Skeletal muscle tissue (tissue), 4 donors: ENCODE data around the gene TMEM17. TPM values are rescaled to one million over a fixed set of nuclear protein-coding genes. Genes with fewer than 3 reads are reported as not detected.

ENCODE experiments used
- H3K27ac ChIP-seq: one replicate; pipeline ENCODE4 v1.7.0; 2013; ENCODE audit warnings: mild to moderate bottlenecking, low read depth, low read length, inconsistent platforms
- H3K27me3 ChIP-seq, 3 donors: one replicate each; pipeline ENCODE4 v1.7.0; 2013; ENCODE audit warnings: low read length in 3 of 3; ENCODE audit not compliant: control insufficient read depth in 3 of 3, insufficient read depth in 3 of 3
- H3K36me3 ChIP-seq, 3 donors: one replicate each; pipeline ENCODE4 v1.7.0; 2013; ENCODE audit warnings: low read length in 3 of 3; ENCODE audit not compliant: control insufficient read depth in 3 of 3, insufficient read depth in 3 of 3
- H3K4me1 ChIP-seq, 3 donors: one replicate each; pipeline ENCODE4 v1.7.0; 2013; ENCODE audit warnings: low read length in 3 of 3, mild to moderate bottlenecking in 3 of 3; ENCODE audit not compliant: control insufficient read depth in 3 of 3, insufficient read depth in 3 of 3
- H3K4me3 ChIP-seq, 3 donors: one replicate each; pipeline ENCODE4 v1.7.0; 2013; ENCODE audit warnings: low read length in 3 of 3
- H3K9ac ChIP-seq, 3 donors: one replicate each; pipeline ENCODE4 v1.7.0; 2013; ENCODE audit warnings: low read length in 3 of 3, mild to moderate bottlenecking in 3 of 3, moderate library complexity in 2 of 3, low read depth in 1 of 3
- H3K9me3 ChIP-seq, 3 donors: one replicate each; pipeline ENCODE4 v1.7.0; 2013; ENCODE audit warnings: low read length in 3 of 3; ENCODE audit not compliant: control insufficient read depth in 3 of 3
- total RNA-seq: library from RNA; depleted of rRNA; stranded (reverse); fragments of >200 nt; gene quantifications from one replicate; pipeline ENCODE4 v1.2.3, GENCODE V29; 2014
- donor health status: Osteomylitis.

TMEM17 gene
- total RNA-seq, 1 donor from 2014 or later, result 1.0 TPM

DNA sequence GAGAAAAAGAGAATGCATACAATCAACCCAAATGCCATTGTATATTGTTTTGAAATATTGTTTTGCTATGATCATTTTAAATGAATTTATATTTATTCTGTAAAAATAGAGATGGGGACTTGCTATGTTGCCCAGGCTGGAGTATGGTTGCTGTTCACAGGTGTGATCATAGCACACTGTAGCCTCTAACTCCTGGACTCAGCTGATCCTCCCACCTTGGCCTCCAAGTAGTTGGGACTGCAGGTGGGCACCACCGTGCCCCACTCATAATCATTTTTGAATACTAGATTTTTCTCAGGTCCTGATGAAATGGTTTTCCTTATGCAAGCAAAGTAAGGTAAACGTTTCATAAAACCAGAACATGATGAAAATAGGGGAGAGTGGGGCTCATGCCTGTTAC lies 46.3 kb downstream of the TMEM17 start:
- Histone ChIP-seq H3K27ac (no peak overlapping the region), H3K4me1 (peaks cover 3 to 22% (median 11%) of the 10 kb centered on the region in 3 donors), H3K9ac (no peak overlapping the region), H3K27me3 (peaks cover 0 to 4% (median 0%) of the 10 kb centered on the region in 3 donors), H3K36me3 (no peaks in the 10 kb centered on the region), H3K4me3 (no peak overlapping the region), H3K9me3 (no peaks in the 10 kb centered on the region)

DNA sequence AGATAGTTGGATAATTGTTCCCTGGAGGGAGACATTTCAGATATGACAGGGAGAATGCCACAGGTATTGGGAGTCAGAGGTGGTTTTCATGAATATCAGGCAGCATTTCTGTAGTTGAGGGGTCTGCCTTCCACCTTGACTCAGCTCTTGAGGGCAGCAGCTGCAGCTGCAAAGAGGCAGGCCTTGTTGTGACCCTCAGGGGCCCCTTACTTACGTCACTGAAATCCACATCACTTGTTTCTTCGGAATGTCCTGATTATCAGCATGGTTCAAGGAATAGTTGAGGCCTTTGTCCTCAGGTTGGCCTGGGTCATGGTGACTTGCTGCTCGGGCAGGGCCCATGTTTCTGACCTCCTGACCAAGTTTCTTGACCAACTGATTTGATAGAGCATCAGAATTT lies 46.9 kb downstream of the TMEM17 start:
- Histone ChIP-seq H3K27me3 (peaks cover 0 to 4% (median 0%) of the 10 kb centered on the region in 3 donors), H3K4me1 (peaks cover 3 to 22% (median 11%) of the 10 kb centered on the region in 3 donors), H3K9me3 (no peaks in the 10 kb centered on the region), H3K4me3 (no peak overlapping the region), H3K36me3 (no peaks in the 10 kb centered on the region), H3K9ac (no peak overlapping the region), H3K27ac (no peak overlapping the region)

DNA sequence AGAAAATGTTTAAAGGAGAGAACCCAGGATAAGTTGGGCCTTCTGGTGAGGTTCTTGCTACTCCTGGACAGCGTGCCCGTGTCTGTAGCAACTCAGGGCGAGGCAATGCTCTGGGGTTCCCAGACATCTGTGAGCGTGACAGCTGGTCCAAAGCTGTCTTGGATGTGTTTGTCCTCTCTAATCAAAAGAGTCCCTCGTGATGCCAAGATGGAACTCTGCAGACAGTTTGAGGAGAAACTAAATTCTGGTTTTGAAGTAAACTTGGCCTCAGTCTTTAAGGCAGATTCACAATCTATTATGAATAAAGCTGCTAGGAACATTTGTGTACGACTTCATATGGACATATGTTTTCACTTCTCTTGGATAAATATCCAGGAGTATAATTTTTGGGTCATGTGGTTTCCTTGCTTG lies 47.3 kb downstream of the TMEM17 start:
- no peaks in the 10 kb centered on the region for H3K36me3 ChIP-seq

DNA sequence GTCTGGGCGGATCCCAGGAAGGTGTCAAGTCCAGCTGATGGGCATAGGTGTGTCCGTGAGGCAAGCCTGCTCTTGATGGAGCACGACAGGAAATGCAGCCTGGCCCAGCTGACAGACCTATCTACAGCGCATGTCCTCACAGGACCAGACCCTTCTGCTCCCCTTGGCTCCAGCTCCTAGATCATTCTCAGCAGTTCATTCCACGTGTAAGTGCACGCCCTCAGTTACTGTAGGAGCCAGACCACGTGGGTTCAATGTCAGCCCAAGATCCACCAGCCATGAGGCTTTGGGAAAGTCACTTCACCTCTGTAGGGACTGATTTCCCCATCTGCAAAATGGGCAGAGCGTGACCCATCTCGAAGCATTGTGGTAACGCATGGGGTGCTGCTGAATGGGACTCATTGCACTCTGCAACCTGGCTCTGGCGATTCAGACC lies 47.8 kb downstream of the TMEM17 start:
- no peaks in the 10 kb centered on the region for H3K9me3 ChIP-seq
- no peak overlapping the region for H3K4me3 ChIP-seq
- H3K27ac ChIP-seq, result no peak overlapping the region
- peaks cover 0 to 4% (median 0%) of the 10 kb centered on the region in 3 donors for H3K27me3 ChIP-seq
- peak overlapping the region in 1 of 3 donors; percentile 25 for H3K9ac ChIP-seq
- H3K4me1 ChIP-seq, result peaks cover 3 to 22% (median 11%) of the 10 kb centered on the region in 3 donors
- no peaks in the 10 kb centered on the region for H3K36me3 ChIP-seq

More for the DNA sequence above, 47.3 kb downstream of the TMEM17 start:
- Histone ChIP-seq H3K4me3 (no peak overlapping the region), H3K27ac (no peak overlapping the region), H3K27me3 (peaks cover 0 to 4% (median 0%) of the 10 kb centered on the region in 3 donors), H3K9me3 (no peaks in the 10 kb centered on the region), H3K9ac (no peak overlapping the region), H3K4me1 (peaks cover 3 to 22% (median 11%) of the 10 kb centered on the region in 3 donors)

DNA sequence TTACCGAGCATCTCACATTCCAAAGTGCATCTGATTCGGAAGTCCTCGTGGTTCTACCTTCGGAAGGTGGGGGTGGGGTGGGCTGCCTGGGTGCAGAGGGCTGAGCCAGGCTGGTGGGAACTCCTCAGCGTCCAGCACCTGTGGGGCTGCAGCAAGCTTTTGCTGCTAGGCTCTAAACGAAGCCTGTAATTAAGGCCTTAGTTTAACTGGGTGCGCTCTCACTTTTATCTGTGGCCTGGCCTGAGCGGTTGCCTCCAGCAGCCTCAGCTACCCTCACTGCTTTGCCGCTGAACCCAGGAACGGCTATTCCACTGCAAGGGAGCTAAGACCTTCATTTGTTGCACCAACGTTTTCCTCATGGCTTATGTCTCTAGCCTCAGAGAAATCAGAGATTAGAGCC lies 48.4 kb downstream of the TMEM17 start:
- H3K9ac ChIP-seq, result peak overlapping the region in 2 of 3 donors; percentile 73 to 81

DNA sequence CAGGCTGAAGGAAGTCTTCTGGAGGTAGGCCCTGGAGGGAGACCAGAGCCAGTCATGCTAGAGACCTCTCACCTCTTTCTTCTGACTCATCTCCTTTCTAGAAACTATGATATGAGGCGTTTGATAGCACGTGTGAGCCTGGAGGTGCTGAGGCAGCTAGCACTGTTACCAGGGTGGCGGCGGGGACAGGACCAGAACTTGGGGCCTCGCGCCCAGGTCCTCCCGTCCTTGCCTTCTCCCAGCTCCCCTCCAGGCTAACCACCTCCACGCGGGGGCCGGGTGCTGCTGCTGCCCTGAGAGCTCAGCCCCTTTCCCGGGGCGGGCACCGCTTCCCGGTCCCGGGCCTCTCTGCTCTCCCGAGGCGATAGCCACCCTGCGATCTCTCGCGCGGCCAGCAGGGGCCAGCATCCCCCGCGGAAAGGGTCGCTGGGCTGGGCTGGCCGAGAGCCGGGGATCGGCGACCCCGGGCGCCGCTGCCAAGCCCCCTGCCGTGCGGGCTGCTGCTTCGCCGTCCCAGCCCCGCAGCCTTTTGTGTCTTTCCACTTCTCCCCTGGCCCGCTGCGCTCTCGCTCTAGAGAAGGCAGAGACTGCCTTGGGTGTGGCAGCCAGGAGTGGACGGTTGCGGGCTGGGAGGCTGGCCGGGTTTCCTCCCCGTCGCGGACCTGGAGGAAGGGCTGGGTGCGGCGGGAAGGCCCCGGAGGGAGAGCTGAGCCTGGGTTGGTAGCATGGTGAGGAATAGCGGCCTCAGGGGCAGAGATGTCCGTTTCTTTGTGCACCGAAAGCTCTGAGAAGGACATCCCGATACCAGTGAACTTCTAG lies 49.1 kb downstream of the TMEM17 start:
- H3K27ac ChIP-seq, result no peak overlapping the region
- H3K36me3 ChIP-seq, result no peaks in the 10 kb centered on the region
- peaks cover 3 to 18% (median 9%) of the 10 kb centered on the region in 3 donors for H3K4me1 ChIP-seq
- H3K27me3 ChIP-seq, result peaks cover 0 to 4% (median 2%) of the 10 kb centered on the region in 3 donors
- H3K9ac ChIP-seq, result peak overlapping the region; percentile 67 to 81 (median 73)
- H3K9me3 ChIP-seq, result no peaks in the 10 kb centered on the region
- H3K4me3 ChIP-seq, result peak overlapping the region; percentile 74 to 88 (median 88)

More for the DNA sequence above, 48.4 kb downstream of the TMEM17 start:
- H3K36me3 ChIP-seq, result no peaks in the 10 kb centered on the region
- peak overlapping the region; percentile 74 to 88 (median 88) for H3K4me3 ChIP-seq
- peaks cover 0 to 4% (median 2%) of the 10 kb centered on the region in 3 donors for H3K27me3 ChIP-seq
- H3K27ac ChIP-seq, result no peak overlapping the region
- peaks cover 3 to 22% (median 11%) of the 10 kb centered on the region in 3 donors for H3K4me1 ChIP-seq
- H3K9me3 ChIP-seq, result no peaks in the 10 kb centered on the region

DNA sequence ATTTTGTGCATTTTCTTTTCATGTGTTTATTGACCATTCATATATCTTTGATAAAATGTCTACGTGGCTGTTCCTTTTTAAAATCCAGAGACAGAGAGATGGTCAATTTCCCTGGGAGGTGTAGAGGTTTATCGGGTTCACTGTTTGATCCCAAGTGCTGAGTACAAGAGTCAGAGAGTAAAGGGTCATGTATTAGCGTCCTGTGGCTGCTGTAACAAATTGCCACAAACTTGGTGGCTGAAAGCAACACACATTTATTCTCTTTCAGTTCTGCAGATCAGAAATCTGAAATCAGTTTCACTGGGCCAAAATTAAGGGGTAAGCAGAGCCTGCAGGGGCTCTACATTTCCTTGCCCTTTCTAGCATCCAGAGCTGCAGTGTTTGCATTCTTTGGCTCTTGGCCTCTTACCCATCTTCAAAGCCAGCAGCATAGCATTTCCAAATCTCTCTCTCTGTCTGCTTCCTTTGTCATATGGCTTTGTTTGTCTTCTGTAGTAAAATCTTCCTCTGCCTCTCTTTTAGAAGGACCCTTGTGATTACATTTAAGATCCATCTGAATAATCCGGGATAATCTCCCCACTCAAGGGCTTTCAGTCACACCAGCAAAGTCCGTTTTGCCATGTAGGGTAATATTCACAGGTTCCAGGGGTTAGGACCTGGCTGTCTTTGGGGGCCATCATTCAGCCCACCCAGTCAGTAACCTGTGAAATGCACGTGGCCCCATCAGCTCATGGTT lies 49.9 kb downstream of the TMEM17 start:
- Histone ChIP-seq H3K9ac (peak overlapping the region in 1 of 3 donors; percentile 67), H3K9me3 (no peaks in the 10 kb centered on the region), H3K27ac (no peak overlapping the region), H3K36me3 (no peaks in the 10 kb centered on the region), H3K27me3 (peaks cover 0 to 4% (median 2%) of the 10 kb centered on the region in 3 donors), H3K4me3 (no peak overlapping the region), H3K4me1 (peaks cover 3 to 14% (median 7%) of the 10 kb centered on the region in 3 donors)

DNA sequence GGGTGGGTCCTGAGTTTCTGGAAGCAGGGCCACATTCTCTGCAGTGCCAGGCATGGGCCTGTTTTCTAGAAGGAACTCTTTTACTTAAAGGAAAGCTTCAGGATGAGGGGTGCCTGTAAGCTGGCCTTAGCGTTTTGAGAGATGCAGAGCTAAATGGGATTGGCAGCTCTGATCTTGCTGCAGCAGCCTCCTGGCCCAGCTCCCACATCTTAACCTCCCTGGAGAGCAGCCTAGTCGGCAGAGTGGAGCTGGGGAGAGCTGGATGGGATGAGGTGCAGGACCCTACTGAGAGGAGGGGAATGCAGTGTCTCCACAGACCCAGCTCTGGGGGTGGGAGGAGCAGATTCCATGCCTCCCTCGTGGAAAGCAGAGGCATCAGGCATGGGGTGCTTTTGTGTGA lies 52.0 kb downstream of the TMEM17 start:
- no peak overlapping the region for H3K9ac ChIP-seq
- H3K9me3 ChIP-seq, result no peaks in the 10 kb centered on the region
- no peaks in the 10 kb centered on the region for H3K36me3 ChIP-seq

DNA sequence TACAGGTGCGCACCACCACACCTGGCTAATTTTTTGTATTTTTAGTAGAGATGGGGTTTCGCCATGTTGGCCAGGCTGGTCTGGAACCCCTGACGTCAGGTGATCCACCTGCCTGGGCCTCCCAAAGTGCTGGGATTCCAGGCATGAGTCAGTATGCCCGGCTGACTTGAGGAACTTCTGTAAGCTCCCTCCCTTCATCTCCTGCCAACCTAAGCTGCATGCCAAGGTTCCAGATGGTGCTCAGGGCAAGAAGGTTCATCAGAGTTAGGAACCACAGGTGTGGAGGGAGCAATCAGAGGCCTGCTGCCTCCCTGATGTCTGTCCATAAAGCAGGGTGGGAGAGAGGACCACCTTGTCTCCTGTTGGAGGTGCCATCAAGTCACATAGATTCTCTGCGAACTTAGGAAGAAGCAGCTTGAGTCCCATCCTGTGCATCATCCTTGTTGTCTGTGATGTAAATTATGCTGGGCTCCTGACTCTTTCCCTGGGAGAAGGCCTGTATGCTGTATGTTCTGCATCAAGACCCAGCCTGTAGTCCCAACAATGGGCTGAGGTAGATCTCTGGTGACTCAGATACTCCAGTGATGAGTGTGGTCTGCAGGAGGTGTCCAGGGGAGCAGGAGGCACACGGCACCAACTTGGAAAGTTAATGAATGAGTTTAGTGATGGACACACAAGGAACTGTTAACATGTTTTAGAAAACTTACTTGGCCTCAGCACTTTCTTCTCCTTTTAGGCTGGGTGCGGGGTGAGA lies 53.1 kb downstream of the TMEM17 start:
- H3K36me3 ChIP-seq, result no peaks in the 10 kb centered on the region
- no peaks in the 10 kb centered on the region for H3K9me3 ChIP-seq
- H3K9ac ChIP-seq, result no peak overlapping the region
- H3K27ac ChIP-seq, result no peak overlapping the region
- H3K4me1 ChIP-seq, result peaks cover 3 to 14% (median 7%) of the 10 kb centered on the region in 3 donors
- H3K4me3 ChIP-seq, result no peak overlapping the region
- peaks cover 0 to 4% (median 2%) of the 10 kb centered on the region in 3 donors for H3K27me3 ChIP-seq

More for the DNA sequence above, 52.0 kb downstream of the TMEM17 start:
- H3K4me3 ChIP-seq, result no peak overlapping the region
- peaks cover 3 to 14% (median 7%) of the 10 kb centered on the region in 3 donors for H3K4me1 ChIP-seq
- H3K27me3 ChIP-seq, result peaks cover 0 to 4% (median 2%) of the 10 kb centered on the region in 3 donors
- no peak overlapping the region for H3K27ac ChIP-seq
